ENCODE measurements around the gene KCNQ5.

KCNQ5 gene

GRCh38 chr6:73028124-73028766, 406.4 kb downstream of the KCNQ5 start:
- DNase-seq = no peak

GRCh38 chr6:73028893-73029450, 407.1 kb downstream of the KCNQ5 start:
- DNase-seq = no peak

- DNase-seq = no peak
Measured at GRCh38 chr6:73030257-73030656, 408.4 kb downstream of the KCNQ5 start.

GRCh38 chr6:73030791-73031782, 409.2 kb downstream of the KCNQ5 start:
- DNase-seq = no peak

- DNase-seq = no peak
Measured at GRCh38 chr6:73032586-73032985, 410.7 kb downstream of the KCNQ5 start.

- DNase-seq = no peak
Measured at GRCh38 chr6:73036689-73037088, 414.8 kb downstream of the KCNQ5 start.

GRCh38 chr6:73041051-73041450, 419.2 kb downstream of the KCNQ5 start:
- DNase-seq = no peak

GRCh38 chr6:73042892-73043291, 421.0 kb downstream of the KCNQ5 start:
- no peak for DNase-seq

- DNase-seq = no peak
Measured at GRCh38 chr6:73043446-73043845, 421.6 kb downstream of the KCNQ5 start.

GRCh38 chr6:73045609-73046008, 423.7 kb downstream of the KCNQ5 start:
- no peak for DNase-seq

GRCh38 chr6:73047801-73048200, 425.9 kb downstream of the KCNQ5 start:
- DNase-seq = no peak

GRCh38 chr6:73049971-73050594, 428.2 kb downstream of the KCNQ5 start:
- no peak for DNase-seq

GRCh38 chr6:73050706-73051105, 428.8 kb downstream of the KCNQ5 start:
- no peak for DNase-seq

- no peak for DNase-seq
Measured at GRCh38 chr6:73051147-73051546, 429.3 kb downstream of the KCNQ5 start.

GRCh38 chr6:73054958-73055357, 433.1 kb downstream of the KCNQ5 start:
- no peak for DNase-seq

- no peak for DNase-seq
Measured at GRCh38 chr6:73058736-73059135, 436.9 kb downstream of the KCNQ5 start.

- no peak for DNase-seq
Measured at GRCh38 chr6:73062130-73062529, 440.3 kb downstream of the KCNQ5 start.

GRCh38 chr6:73062837-73063236, 441.0 kb downstream of the KCNQ5 start:
- no peak for DNase-seq

- no peak for DNase-seq
Measured at GRCh38 chr6:73064266-73064665, 442.4 kb downstream of the KCNQ5 start.

- no peak for DNase-seq
Measured at GRCh38 chr6:73073238-73073637, 451.4 kb downstream of the KCNQ5 start.

- DNase-seq = no peak
Measured at GRCh38 chr6:73074175-73074574, 452.3 kb downstream of the KCNQ5 start.

GRCh38 chr6:73076211-73076954, 454.5 kb downstream of the KCNQ5 start:
- DNase-seq = no peak

Data from NCI-H2081 treated with DMSO at 0.1 percent for 48 hours (cell line).